ENCODE results near the gene CLDN19.
"Not testable (repeated sequence)": the region's sequence is repeated elsewhere in the genome, so short reads cannot be mapped to it uniquely, and the experiment has no call there.

Gene CLDN19

GRCh38 chr1:42713293-42713692 lies 26.7 kb downstream of the CLDN19 start:
- Histone ChIP-seq H3K4ac (ENCODE audit: low read length) (no peak overlapping the region), H3K4me2 (ENCODE audit: insufficient read depth, low read length, poor library complexity, severe bottlenecking) (no peak overlapping the region), H2BK12ac (ENCODE audit: low read length) (no peak overlapping the region), H4K91ac (ENCODE audit: low read depth, low read length, poor library complexity) (no peak overlapping the region), H3K14ac (ENCODE audit: low read length) (no peak overlapping the region), H2BK5ac (ENCODE audit: low read length) (no peak overlapping the region), H2BK120ac (ENCODE audit: low read depth, low read length) (no peak overlapping the region), H2AFZ (ENCODE audit: low read length) (no peak overlapping the region), H3K79me1 (ENCODE audit: low read depth, low read length) (peaks cover 1% of the 10 kb centered on the region), H2AK5ac (ENCODE audit: low read depth, low read length) (no peak overlapping the region), H3K9ac (ENCODE audit: low read depth, low read length, poor library complexity) (no peak overlapping the region), H3K23ac (ENCODE audit: low read depth, low read length, poor library complexity) (no peak overlapping the region), H2BK15ac (ENCODE audit: low read length) (no peak overlapping the region), H3K4me3 (ENCODE audit: low read length in 2 of 2) (no peak overlapping the region), H3K4me1 (ENCODE audit: control insufficient read depth in 2 of 2, insufficient read depth in 1 of 2, low read depth in 1 of 2, low read length in 2 of 2) (no peaks in the 10 kb centered on the region), H3K9me3 (replicated peaks in 1 of 2; ENCODE audit: control insufficient read depth in 2 of 2, insufficient read depth in 1 of 2, low read depth in 1 of 2, low read length in 2 of 2) (peaks cover 4 to 26% of the 10 kb centered on the region in 2 donors), H3K27ac (replicated peaks; ENCODE audit: low read length) (no peak overlapping the region), H3K27me3 (ENCODE audit: control insufficient read depth in 3 of 3, insufficient read depth in 3 of 3, low read depth in 1 of 3, low read length in 3 of 3) (no peaks in the 10 kb centered on the region), H4K8ac (ENCODE audit: low read depth, low read length) (no peak overlapping the region), H3K36me3 (replicated peaks in 1 of 2; ENCODE audit: control insufficient read depth in 2 of 2, insufficient read depth in 2 of 2, low read length in 2 of 2) (peaks cover 24 to 57% of the 10 kb centered on the region in 2 donors), H3K18ac (ENCODE audit: low read length) (no peak overlapping the region)
- DNase-seq (ENCODE audit: low spot score), result no peak

DNA sequence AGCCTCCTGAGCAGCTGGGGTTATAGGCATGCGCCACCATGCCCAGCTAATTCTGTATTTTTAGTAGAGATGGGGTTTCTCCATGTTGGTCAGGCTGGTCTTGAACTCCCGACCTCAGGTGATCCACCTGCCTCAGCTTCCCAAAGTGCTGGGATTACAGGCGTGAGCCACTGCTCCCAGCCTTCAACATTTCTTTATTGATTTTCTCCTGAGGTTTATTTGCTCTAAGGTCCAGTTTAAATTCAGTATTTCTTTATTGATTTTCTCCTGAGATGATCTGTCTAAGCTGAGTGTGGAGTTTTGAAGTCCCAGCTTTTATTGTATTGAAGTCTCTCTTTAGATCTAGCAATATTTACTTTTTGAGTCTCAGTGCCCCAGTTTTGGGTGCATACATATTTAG lies 27.2 kb downstream of the CLDN19 start:
- H2AFZ ChIP-seq (ENCODE audit: low read length); DNase-seq (ENCODE audit: low spot score); H3K4me2 ChIP-seq (ENCODE audit: insufficient read depth, low read length, poor library complexity, severe bottlenecking); H2BK120ac ChIP-seq (ENCODE audit: low read depth, low read length); H4K8ac ChIP-seq (ENCODE audit: low read depth, low read length); H3K79me1 ChIP-seq (ENCODE audit: low read depth, low read length); H3K4me1 ChIP-seq (ENCODE audit: control insufficient read depth in 2 of 2, insufficient read depth in 1 of 2, low read depth in 1 of 2, low read length in 2 of 2); H3K14ac ChIP-seq (ENCODE audit: low read length); H3K27me3 ChIP-seq (ENCODE audit: control insufficient read depth in 3 of 3, insufficient read depth in 3 of 3, low read depth in 1 of 3, low read length in 3 of 3); H3K9ac ChIP-seq (ENCODE audit: low read depth, low read length, poor library complexity); H2AK5ac ChIP-seq (ENCODE audit: low read depth, low read length); H3K4me3 ChIP-seq (ENCODE audit: low read length in 2 of 2); H4K91ac ChIP-seq (ENCODE audit: low read depth, low read length, poor library complexity); H3K23ac ChIP-seq (ENCODE audit: low read depth, low read length, poor library complexity); H2BK12ac ChIP-seq (ENCODE audit: low read length); H2BK15ac ChIP-seq (ENCODE audit: low read length); H3K27ac ChIP-seq (replicated peaks; ENCODE audit: low read length); H2BK5ac ChIP-seq (ENCODE audit: low read length); H3K18ac ChIP-seq (ENCODE audit: low read length); H3K4ac ChIP-seq (ENCODE audit: low read length): not testable (repeated sequence)
- Histone ChIP-seq H3K36me3 (replicated peaks in 1 of 2; ENCODE audit: control insufficient read depth in 2 of 2, insufficient read depth in 2 of 2, low read length in 2 of 2) (peaks cover 26 to 59% of the 10 kb centered on the region in 2 donors), H3K9me3 (replicated peaks in 1 of 2; ENCODE audit: control insufficient read depth in 2 of 2, insufficient read depth in 1 of 2, low read depth in 1 of 2, low read length in 2 of 2) (peaks cover 4 to 26% of the 10 kb centered on the region in 2 donors)
- WGBS, 2 donors (ENCODE audit: extremely low coverage in 2 of 2, insufficient read length in 2 of 2, insufficient replicate concordance in 1 of 2), result no CpG with 5 or more reads among the region's 3 CpGs

DNA sequence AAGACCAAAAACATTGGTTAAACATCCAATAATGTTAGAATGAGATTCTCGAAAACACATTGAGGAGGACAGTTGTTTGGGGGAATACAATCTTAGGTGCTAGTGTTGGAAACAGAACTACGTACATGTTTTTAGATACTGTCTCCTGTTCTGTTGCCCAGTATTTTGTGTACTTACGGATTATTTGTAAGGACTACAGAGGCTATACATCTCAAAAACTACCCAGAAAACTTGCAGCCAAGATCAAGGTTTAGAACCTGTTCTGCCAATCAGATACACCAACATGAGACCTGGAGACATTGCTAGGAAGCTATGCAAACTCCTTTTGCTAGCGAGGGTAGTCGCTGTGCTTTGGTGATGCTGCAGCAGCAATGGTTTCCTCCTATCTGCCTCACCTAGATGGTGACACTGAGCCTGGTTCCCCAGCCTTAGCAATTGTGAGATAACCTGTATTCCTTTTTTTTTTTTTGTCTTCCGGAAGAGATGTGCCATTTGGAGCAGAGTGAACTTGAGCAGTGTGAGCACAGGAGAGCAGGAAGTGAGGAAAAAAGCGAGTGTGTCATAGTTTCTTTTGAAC lies 36.1 kb downstream of the CLDN19 start:
- H2BK15ac ChIP-seq (ENCODE audit: low read length), result no peak overlapping the region
- no peak overlapping the region for H4K91ac ChIP-seq (ENCODE audit: low read depth, low read length, poor library complexity)
- no peak overlapping the region for H4K8ac ChIP-seq (ENCODE audit: low read depth, low read length)
- H3K23ac ChIP-seq (ENCODE audit: low read depth, low read length, poor library complexity), result no peak overlapping the region
- peaks cover 41 to 96% of the 10 kb centered on the region in 2 donors for H3K36me3 ChIP-seq (replicated peaks in 1 of 2; ENCODE audit: control insufficient read depth in 2 of 2, insufficient read depth in 2 of 2, low read length in 2 of 2)
- no peak overlapping the region for H3K18ac ChIP-seq (ENCODE audit: low read length)
- H3K27ac ChIP-seq (replicated peaks; ENCODE audit: low read length), result no peak overlapping the region
- no peak overlapping the region for H2BK12ac ChIP-seq (ENCODE audit: low read length)
- no peak overlapping the region for H3K14ac ChIP-seq (ENCODE audit: low read length)
- H3K9ac ChIP-seq (ENCODE audit: low read depth, low read length, poor library complexity), result no peak overlapping the region
- H3K4ac ChIP-seq (ENCODE audit: low read length), result no peak overlapping the region
- no peak overlapping the region for H3K4me2 ChIP-seq (ENCODE audit: insufficient read depth, low read length, poor library complexity, severe bottlenecking)
- no peak overlapping the region for H3K4me3 ChIP-seq (ENCODE audit: low read length in 2 of 2)
- H2BK120ac ChIP-seq (ENCODE audit: low read depth, low read length), result no peak overlapping the region
- DNase-seq (ENCODE audit: low spot score), result no peak
- no peaks in the 10 kb centered on the region for H3K4me1 ChIP-seq (ENCODE audit: control insufficient read depth in 2 of 2, insufficient read depth in 1 of 2, low read depth in 1 of 2, low read length in 2 of 2)
- H3K79me1 ChIP-seq (ENCODE audit: low read depth, low read length), result peaks cover 2% of the 10 kb centered on the region
- peaks cover 0 to 1% of the 10 kb centered on the region in 2 donors for H3K9me3 ChIP-seq (replicated peaks in 1 of 2; ENCODE audit: control insufficient read depth in 2 of 2, insufficient read depth in 1 of 2, low read depth in 1 of 2, low read length in 2 of 2)
- H2AK5ac ChIP-seq (ENCODE audit: low read depth, low read length), result no peak overlapping the region
- no peaks in the 10 kb centered on the region for H3K27me3 ChIP-seq (ENCODE audit: control insufficient read depth in 3 of 3, insufficient read depth in 3 of 3, low read depth in 1 of 3, low read length in 3 of 3)
- H2AFZ ChIP-seq (ENCODE audit: low read length), result no peak overlapping the region
- H2BK5ac ChIP-seq (ENCODE audit: low read length), result no peak overlapping the region
- no CpG with 5 or more reads among the region's 7 CpGs for WGBS, 2 donors (ENCODE audit: extremely low coverage in 2 of 2, insufficient read length in 2 of 2, insufficient replicate concordance in 1 of 2)

DNA sequence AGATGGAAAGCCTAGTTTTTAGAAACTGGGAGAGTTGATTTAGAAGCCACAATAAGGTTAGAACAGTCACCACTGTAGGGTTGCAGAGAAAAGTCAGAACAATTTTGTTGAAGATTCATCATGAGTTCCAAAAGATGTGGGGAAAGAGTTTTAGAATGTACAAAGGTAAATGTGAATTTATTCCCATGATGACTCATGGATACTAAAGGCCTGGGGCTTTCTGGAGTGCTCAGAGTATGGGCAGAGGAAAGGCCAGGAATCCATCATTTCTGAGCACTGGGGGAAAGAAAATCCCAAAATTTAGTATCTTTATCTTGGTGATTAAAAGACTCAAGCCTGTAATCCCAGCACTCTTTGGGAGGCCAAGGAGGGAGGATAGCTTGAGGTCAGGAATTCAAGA lies 40.0 kb downstream of the CLDN19 start:
- Histone ChIP-seq H2BK120ac (ENCODE audit: low read depth, low read length) (no peak overlapping the region), H3K4ac (ENCODE audit: low read length) (no peak overlapping the region), H3K4me1 (ENCODE audit: control insufficient read depth in 2 of 2, insufficient read depth in 1 of 2, low read depth in 1 of 2, low read length in 2 of 2) (no peaks in the 10 kb centered on the region), H3K27ac (replicated peaks; ENCODE audit: low read length) (no peak overlapping the region), H3K23ac (ENCODE audit: low read depth, low read length, poor library complexity) (no peak overlapping the region), H3K4me3 (ENCODE audit: low read length in 2 of 2) (no peak overlapping the region), H2AK5ac (ENCODE audit: low read depth, low read length) (no peak overlapping the region), H3K36me3 (replicated peaks in 1 of 2; ENCODE audit: control insufficient read depth in 2 of 2, insufficient read depth in 2 of 2, low read length in 2 of 2) (peaks cover 46 to 99% of the 10 kb centered on the region in 2 donors), H3K18ac (ENCODE audit: low read length) (no peak overlapping the region), H2AFZ (ENCODE audit: low read length) (no peak overlapping the region), H3K14ac (ENCODE audit: low read length) (no peak overlapping the region), H2BK12ac (ENCODE audit: low read length) (no peak overlapping the region), H4K91ac (ENCODE audit: low read depth, low read length, poor library complexity) (no peak overlapping the region), H2BK15ac (ENCODE audit: low read length) (no peak overlapping the region), H3K4me2 (ENCODE audit: insufficient read depth, low read length, poor library complexity, severe bottlenecking) (no peak overlapping the region), H2BK5ac (ENCODE audit: low read length) (no peak overlapping the region), H3K79me1 (ENCODE audit: low read depth, low read length) (peaks cover 2% of the 10 kb centered on the region), H3K9me3 (replicated peaks in 1 of 2; ENCODE audit: control insufficient read depth in 2 of 2, insufficient read depth in 1 of 2, low read depth in 1 of 2, low read length in 2 of 2) (no peaks in the 10 kb centered on the region), H3K9ac (ENCODE audit: low read depth, low read length, poor library complexity) (no peak overlapping the region), H3K27me3 (ENCODE audit: control insufficient read depth in 3 of 3, insufficient read depth in 3 of 3, low read depth in 1 of 3, low read length in 3 of 3) (no peaks in the 10 kb centered on the region), H4K8ac (ENCODE audit: low read depth, low read length) (no peak overlapping the region)
- no peak for DNase-seq (ENCODE audit: low spot score)

Data from neuronal stem cell (in vitro differentiated cells).